ENCODE data around the gene KCNC2. TPM values are rescaled to one million over a fixed set of nuclear protein-coding genes. Genes with fewer than 3 reads are reported as not detected.

KCNC2 gene
- total RNA-seq, 2 donors from 2014 or later, result not detected

DNA sequence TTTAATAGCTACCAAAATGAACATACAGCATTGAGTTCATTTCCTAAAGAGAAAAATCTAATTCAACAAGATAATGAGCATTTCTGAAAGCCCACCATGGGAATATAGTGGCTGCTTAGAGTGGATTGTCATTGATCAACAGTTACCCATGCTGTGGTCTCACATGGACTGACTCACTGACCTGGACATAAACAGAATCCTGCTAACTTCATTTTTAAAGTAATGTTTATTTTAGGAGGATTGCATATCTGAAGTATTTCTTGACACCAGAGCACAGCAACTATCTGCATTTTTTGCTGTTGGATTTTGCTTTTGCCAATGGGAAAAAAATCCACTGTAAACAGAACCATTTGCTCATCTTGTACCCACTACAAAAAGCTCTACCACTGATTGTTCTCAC lies 71.7 kb downstream of the KCNC2 start:
- Mint-ChIP-seq H3K27me3 (ENCODE audit: insufficient read depth) (no peaks in the 10 kb centered on the region), H3K4me1 (no peaks in the 10 kb centered on the region), H3K9me3 (no peaks in the 10 kb centered on the region), H3K4me3 (no peak overlapping the region), H3K36me3 (ENCODE audit: low read depth) (no peaks in the 10 kb centered on the region), H3K27ac (no peak overlapping the region)
- Histone ChIP-seq H3K36me3 (ENCODE audit: control insufficient read depth, insufficient read depth, low read length) (no peaks in the 10 kb centered on the region), H3K4me3 (ENCODE audit: low read length) (no peak overlapping the region), H3K27ac (ENCODE audit: low read depth, low read length) (no peak overlapping the region), H3K27me3 (ENCODE audit: control insufficient read depth, insufficient read depth, low read length, poor library complexity, severe bottlenecking) (no peaks in the 10 kb centered on the region), H3K9me3 (ENCODE audit: control insufficient read depth, low read length) (no peaks in the 10 kb centered on the region), H3K9ac (ENCODE audit: extremely low read depth, low read length, poor library complexity, severe bottlenecking) (no peak overlapping the region), H3K4me1 (ENCODE audit: control insufficient read depth, insufficient read depth, low read length) (no peaks in the 10 kb centered on the region)
- no peak for DNase-seq
- TF ChIP-seq, protein P1, sequence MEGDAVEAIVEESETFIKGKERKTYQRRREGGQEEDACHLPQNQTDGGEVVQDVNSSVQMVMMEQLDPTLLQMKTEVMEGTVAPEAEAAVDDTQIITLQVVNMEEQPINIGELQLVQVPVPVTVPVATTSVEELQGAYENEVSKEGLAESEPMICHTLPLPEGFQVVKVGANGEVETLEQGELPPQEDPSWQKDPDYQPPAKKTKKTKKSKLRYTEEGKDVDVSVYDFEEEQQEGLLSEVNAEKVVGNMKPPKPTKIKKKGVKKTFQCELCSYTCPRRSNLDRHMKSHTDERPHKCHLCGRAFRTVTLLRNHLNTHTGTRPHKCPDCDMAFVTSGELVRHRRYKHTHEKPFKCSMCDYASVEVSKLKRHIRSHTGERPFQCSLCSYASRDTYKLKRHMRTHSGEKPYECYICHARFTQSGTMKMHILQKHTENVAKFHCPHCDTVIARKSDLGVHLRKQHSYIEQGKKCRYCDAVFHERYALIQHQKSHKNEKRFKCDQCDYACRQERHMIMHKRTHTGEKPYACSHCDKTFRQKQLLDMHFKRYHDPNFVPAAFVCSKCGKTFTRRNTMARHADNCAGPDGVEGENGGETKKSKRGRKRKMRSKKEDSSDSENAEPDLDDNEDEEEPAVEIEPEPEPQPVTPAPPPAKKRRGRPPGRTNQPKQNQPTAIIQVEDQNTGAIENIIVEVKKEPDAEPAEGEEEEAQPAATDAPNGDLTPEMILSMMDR (conservative IDR thresholded peaks at IDR 0.05), result no peak

DNA sequence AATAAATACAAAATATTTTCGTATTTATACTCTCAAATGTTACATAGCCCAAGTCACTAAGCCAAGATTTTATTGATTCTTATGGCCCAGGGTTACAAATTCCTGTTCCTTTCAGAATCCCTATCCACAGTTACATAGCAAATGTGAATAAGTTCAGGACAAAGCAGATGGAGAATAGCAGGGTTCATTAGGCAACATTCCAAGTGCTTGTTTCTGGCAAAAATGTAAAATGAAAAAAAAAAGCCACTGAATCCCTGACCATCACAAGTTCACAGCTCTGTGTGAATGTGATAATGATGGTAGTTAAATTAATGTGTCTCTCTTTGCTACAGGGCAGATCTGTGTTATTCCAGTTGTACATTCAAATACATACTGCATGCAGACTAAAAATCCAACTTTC lies 74.6 kb downstream of the KCNC2 start:
- no peaks in the 10 kb centered on the region for H3K36me3 Mint-ChIP-seq (ENCODE audit: low read depth)
- WGBS, 2 experiments (ENCODE audit: insufficient coverage in 1 of 2, insufficient read length in 1 of 2), result 83 to 100% methylated on average over 1 of the region's 1 CpG
- no peaks in the 10 kb centered on the region for H3K9me3 Mint-ChIP-seq
- no peak overlapping the region for H3K4me3 ChIP-seq (ENCODE audit: low read length)
- TF ChIP-seq, protein P1 (conservative IDR thresholded peaks at IDR 0.05), result no peak
- H3K9me3 ChIP-seq (ENCODE audit: control insufficient read depth, low read length), result no peaks in the 10 kb centered on the region
- H3K27ac Mint-ChIP-seq, result no peak overlapping the region
- no peak for DNase-seq
- no peaks in the 10 kb centered on the region for H3K36me3 ChIP-seq (ENCODE audit: control insufficient read depth, insufficient read depth, low read length)
- H3K27me3 Mint-ChIP-seq (ENCODE audit: insufficient read depth), result no peaks in the 10 kb centered on the region
- H3K9ac ChIP-seq (ENCODE audit: extremely low read depth, low read length, poor library complexity, severe bottlenecking), result no peak overlapping the region
- no peak overlapping the region for H3K27ac ChIP-seq (ENCODE audit: low read depth, low read length)
- H3K4me1 Mint-ChIP-seq, result no peaks in the 10 kb centered on the region
- no peaks in the 10 kb centered on the region for H3K4me1 ChIP-seq (ENCODE audit: control insufficient read depth, insufficient read depth, low read length)
- H3K27me3 ChIP-seq (ENCODE audit: control insufficient read depth, insufficient read depth, low read length, poor library complexity, severe bottlenecking), result no peaks in the 10 kb centered on the region
- no peak overlapping the region for H3K4me3 Mint-ChIP-seq

DNA sequence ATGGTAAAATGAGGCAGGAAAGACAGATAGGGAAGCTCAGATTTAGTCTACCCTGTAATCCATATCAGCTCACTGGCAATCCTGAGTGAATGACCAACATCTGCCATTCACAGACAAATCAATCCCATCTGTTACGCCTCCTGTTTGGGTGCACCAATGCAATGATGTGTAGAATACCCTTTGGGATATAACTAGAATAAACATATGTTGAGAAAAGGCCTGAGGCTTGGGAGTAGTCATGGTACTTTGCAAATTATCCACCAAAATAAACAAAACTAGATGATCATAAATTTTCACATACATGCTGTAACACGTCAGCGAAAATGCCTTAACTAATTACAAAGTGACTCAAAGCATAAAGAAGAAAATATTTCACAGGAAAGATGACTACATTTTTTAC lies 78.8 kb downstream of the KCNC2 start:
- Histone ChIP-seq H3K4me1 (ENCODE audit: control insufficient read depth, insufficient read depth, low read length) (peaks cover 6% of the 10 kb centered on the region), H3K9ac (ENCODE audit: extremely low read depth, low read length, poor library complexity, severe bottlenecking) (no peak overlapping the region), H3K4me3 (ENCODE audit: low read length) (no peak overlapping the region), H3K9me3 (ENCODE audit: control insufficient read depth, low read length) (no peaks in the 10 kb centered on the region), H3K27ac (ENCODE audit: low read depth, low read length) (no peak overlapping the region), H3K27me3 (ENCODE audit: control insufficient read depth, insufficient read depth, low read length, poor library complexity, severe bottlenecking) (no peaks in the 10 kb centered on the region), H3K36me3 (ENCODE audit: control insufficient read depth, insufficient read depth, low read length) (no peaks in the 10 kb centered on the region)
- H3K9me3 Mint-ChIP-seq, result no peaks in the 10 kb centered on the region
- no peak for DNase-seq
- no peaks in the 10 kb centered on the region for H3K4me1 Mint-ChIP-seq
- WGBS, 2 experiments (ENCODE audit: insufficient coverage in 1 of 2, insufficient read length in 1 of 2), result 98 to 100% methylated on average over 1 to 2 of the region's 3 CpGs
- H3K27me3 Mint-ChIP-seq (ENCODE audit: insufficient read depth), result no peaks in the 10 kb centered on the region
- no peak overlapping the region for H3K4me3 Mint-ChIP-seq
- H3K36me3 Mint-ChIP-seq (ENCODE audit: low read depth), result no peaks in the 10 kb centered on the region
- H3K27ac Mint-ChIP-seq, result no peak overlapping the region
- TF ChIP-seq, protein P1 (conservative IDR thresholded peaks at IDR 0.05), result no peak
